ENCODE data around the gene MS4A13.

The MS4A13 gene

DNA sequence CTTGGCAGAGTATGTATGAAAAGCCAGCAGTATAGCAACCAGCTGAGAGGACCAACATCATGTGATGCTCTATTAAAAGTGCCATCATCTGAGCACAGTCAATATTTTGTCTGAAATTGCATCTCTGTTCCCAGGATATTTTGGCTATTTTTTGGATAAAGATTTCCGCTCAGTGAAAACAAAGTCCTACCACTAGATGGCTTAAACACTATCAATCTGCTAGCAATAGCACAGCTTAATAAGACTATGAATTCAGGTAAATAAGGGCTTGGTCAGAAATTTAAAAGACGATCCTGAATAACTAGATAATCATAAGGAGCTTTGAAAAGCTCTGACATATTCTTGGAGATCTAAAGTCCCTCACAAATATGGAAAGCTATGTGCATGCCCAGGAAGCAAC, 74.4 kb downstream of the MS4A13 start:
- H3K9me3 ChIP-seq (ENCODE audit: control insufficient read depth, insufficient read depth, low read depth, low read length) = no peaks in the 10 kb centered on the region
- TF ChIP-seq MZF1 (tag by site-specific recombination; IDR thresholded peaks at IDR 0.05; ENCODE audit: borderline replicate concordance) = no peak
- TF ChIP-seq, protein P1, sequence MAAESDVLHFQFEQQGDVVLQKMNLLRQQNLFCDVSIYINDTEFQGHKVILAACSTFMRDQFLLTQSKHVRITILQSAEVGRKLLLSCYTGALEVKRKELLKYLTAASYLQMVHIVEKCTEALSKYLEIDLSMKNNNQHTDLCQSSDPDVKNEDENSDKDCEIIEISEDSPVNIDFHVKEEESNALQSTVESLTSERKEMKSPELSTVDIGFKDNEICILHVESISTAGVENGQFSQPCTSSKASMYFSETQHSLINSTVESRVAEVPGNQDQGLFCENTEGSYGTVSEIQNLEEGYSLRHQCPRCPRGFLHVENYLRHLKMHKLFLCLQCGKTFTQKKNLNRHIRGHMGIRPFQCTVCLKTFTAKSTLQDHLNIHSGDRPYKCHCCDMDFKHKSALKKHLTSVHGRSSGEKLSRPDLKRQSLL (tag by site-specific recombination; IDR thresholded peaks at IDR 0.05) = no peak
- TF ChIP-seq, protein P2, sequence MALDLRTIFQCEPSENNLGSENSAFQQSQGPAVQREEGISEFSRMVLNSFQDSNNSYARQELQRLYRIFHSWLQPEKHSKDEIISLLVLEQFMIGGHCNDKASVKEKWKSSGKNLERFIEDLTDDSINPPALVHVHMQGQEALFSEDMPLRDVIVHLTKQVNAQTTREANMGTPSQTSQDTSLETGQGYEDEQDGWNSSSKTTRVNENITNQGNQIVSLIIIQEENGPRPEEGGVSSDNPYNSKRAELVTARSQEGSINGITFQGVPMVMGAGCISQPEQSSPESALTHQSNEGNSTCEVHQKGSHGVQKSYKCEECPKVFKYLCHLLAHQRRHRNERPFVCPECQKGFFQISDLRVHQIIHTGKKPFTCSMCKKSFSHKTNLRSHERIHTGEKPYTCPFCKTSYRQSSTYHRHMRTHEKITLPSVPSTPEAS (tag by site-specific recombination; IDR thresholded peaks at IDR 0.05) = no peak
- TF ChIP-seq ZNF768 (tag by site-specific recombination; IDR thresholded peaks at IDR 0.05) = no peak
- TF ChIP-seq ZNF324 (tag by site-specific recombination; IDR thresholded peaks at IDR 0.05) = no peak
- TF ChIP-seq, protein P3, sequence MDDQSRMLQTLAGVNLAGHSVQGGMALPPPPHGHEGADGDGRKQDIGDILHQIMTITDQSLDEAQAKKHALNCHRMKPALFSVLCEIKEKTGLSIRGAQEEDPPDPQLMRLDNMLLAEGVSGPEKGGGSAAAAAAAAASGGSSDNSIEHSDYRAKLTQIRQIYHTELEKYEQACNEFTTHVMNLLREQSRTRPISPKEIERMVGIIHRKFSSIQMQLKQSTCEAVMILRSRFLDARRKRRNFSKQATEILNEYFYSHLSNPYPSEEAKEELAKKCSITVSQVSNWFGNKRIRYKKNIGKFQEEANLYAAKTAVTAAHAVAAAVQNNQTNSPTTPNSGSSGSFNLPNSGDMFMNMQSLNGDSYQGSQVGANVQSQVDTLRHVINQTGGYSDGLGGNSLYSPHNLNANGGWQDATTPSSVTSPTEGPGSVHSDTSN (CRISPR knock-in tag; IDR thresholded peaks at IDR 0.05) = no peak
- TF ChIP-seq ZNF140 (tag by site-specific recombination; IDR thresholded peaks at IDR 0.05) = no peak
- no peak for TF ChIP-seq SCRT2 (tag by site-specific recombination; IDR thresholded peaks at IDR 0.05)
- no peak for TF ChIP-seq ZNF426 (tag by site-specific recombination; IDR thresholded peaks at IDR 0.05)
- TF ChIP-seq, protein P4, sequence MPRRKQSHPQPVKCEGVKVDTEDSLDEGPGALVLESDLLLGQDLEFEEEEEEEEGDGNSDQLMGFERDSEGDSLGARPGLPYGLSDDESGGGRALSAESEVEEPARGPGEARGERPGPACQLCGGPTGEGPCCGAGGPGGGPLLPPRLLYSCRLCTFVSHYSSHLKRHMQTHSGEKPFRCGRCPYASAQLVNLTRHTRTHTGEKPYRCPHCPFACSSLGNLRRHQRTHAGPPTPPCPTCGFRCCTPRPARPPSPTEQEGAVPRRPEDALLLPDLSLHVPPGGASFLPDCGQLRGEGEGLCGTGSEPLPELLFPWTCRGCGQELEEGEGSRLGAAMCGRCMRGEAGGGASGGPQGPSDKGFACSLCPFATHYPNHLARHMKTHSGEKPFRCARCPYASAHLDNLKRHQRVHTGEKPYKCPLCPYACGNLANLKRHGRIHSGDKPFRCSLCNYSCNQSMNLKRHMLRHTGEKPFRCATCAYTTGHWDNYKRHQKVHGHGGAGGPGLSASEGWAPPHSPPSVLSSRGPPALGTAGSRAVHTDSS (tag by site-specific recombination; IDR thresholded peaks at IDR 0.05) = no peak
- TF ChIP-seq ZNF677 (tag by site-specific recombination; IDR thresholded peaks at IDR 0.05) = no peak
- no peak for TF ChIP-seq ZNF350 (tag by site-specific recombination; IDR thresholded peaks at IDR 0.05)
- TF ChIP-seq, protein P5, sequence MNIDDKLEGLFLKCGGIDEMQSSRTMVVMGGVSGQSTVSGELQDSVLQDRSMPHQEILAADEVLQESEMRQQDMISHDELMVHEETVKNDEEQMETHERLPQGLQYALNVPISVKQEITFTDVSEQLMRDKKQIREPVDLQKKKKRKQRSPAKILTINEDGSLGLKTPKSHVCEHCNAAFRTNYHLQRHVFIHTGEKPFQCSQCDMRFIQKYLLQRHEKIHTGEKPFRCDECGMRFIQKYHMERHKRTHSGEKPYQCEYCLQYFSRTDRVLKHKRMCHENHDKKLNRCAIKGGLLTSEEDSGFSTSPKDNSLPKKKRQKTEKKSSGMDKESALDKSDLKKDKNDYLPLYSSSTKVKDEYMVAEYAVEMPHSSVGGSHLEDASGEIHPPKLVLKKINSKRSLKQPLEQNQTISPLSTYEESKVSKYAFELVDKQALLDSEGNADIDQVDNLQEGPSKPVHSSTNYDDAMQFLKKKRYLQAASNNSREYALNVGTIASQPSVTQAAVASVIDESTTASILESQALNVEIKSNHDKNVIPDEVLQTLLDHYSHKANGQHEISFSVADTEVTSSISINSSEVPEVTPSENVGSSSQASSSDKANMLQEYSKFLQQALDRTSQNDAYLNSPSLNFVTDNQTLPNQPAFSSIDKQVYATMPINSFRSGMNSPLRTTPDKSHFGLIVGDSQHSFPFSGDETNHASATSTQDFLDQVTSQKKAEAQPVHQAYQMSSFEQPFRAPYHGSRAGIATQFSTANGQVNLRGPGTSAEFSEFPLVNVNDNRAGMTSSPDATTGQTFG (tag by site-specific recombination; IDR thresholded peaks at IDR 0.05; ENCODE audit: borderline replicate concordance) = no peak
- no peak for TF ChIP-seq ZNF221 (tag by site-specific recombination; IDR thresholded peaks at IDR 0.05; ENCODE audit: borderline replicate concordance)
- no peak for TF ChIP-seq ZSCAN23 (tag by site-specific recombination; IDR thresholded peaks at IDR 0.05)
- no peaks in the 10 kb centered on the region for H3K4me1 ChIP-seq (ENCODE audit: control insufficient read depth, insufficient read depth, low read length)
- no peak overlapping the region for H3K27ac ChIP-seq (ENCODE audit: extremely low read depth, low read depth, low read length)
- no peak overlapping the region for H3K4me3 ChIP-seq (ENCODE audit: low read depth, low read length)
- no peaks in the 10 kb centered on the region for H3K36me3 ChIP-seq (ENCODE audit: control insufficient read depth in 2 of 2, insufficient read depth in 1 of 2, low read length in 2 of 2)
- POLR2A ChIA-PET = no interaction called here
- CTCF ChIA-PET = interaction anchor here (0.7 kb wide), 1 partner anchor 28 kb away, joined by 5 read pairs; no protein-coding TSS in a partner anchor

Data from HEK293 (cell line).